Breast epithelium (tissue), 3 donors: ENCODE measurements around the gene COL8A1.

Source experiments
- CTCF ChIP-seq, 3 donors: fragments of 450-650 bp; IDR thresholded peaks; one replicate each; pipeline ENCODE4 v1.5.1; 2016 to 2017; ENCODE audit warnings: antibody characterized with exemption in 3 of 3, mild to moderate bottlenecking in 3 of 3, moderate library complexity in 3 of 3
- POLR2A ChIP-seq: fragments of 450-650 bp; IDR thresholded peaks from one replicate; pipeline ENCODE4 v1.6.1; 2016; ENCODE audit warnings: antibody characterized with exemption, mild to moderate bottlenecking, moderate library complexity
- POLR2AphosphoS5 ChIP-seq, 3 donors: sonication (generic); formaldehyde crosslinking; IDR thresholded peaks; one replicate each; pipeline ENCODE4 v1.6.1; 2017; ENCODE audit warnings: antibody characterized with exemption in 3 of 3

- no peak for TF ChIP-seq CTCF (IDR thresholded peaks at IDR 0.05)
- no peak for TF ChIP-seq POLR2AphosphoS5 (IDR thresholded peaks at IDR 0.05)
- TF ChIP-seq POLR2A: no peak
Measured at GRCh38 chr3:99751649-99752048, 113.3 kb downstream of the COL8A1 start.
